NCI-H2029 (cell line): ENCODE measurements around the gene OR2T35.

ENCODE experiments used
- DNase-seq: peaks from one replicate; lab custom pipeline; 2025; lab: John Stamatoyannopoulos, UW

Gene OR2T35

GRCh38 chr1:248625971-248626370 lies 19.1 kb downstream of the OR2T35 start:
- DNase-seq = no peak

- DNase-seq = no peak
Observed at GRCh38 chr1:248625166-248625565, 19.9 kb downstream of the OR2T35 start.

- DNase-seq = peak; percentile 38
Observed at GRCh38 chr1:248622570-248623001, 22.5 kb downstream of the OR2T35 start.

- no peak for DNase-seq
Observed at GRCh38 chr1:248621770-248622169, 23.3 kb downstream of the OR2T35 start.

DNA sequence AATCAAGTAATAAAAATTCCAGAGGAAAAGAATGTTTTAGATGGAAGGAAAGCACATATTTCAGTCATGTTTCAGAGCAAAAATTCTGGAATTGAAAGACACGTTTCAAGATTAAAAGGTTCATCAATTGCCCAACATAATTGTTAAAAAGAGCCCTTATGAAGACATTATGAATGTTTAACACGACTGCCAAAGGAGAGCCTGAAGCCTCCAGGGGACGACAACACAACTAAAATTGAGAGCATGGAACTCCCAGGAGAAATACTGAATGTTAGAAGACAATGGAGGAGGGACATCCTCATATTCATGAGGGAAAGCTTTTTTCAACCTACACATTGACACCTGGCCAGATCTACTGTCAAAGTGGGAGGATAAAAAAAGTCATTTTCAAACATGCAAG lies 26.2 kb downstream of the OR2T35 start:
- DNase-seq = peak; percentile 30

- DNase-seq = no peak
Observed at GRCh38 chr1:248618119-248618518, 27.0 kb downstream of the OR2T35 start.

GRCh38 chr1:248613742-248614141 lies 31.3 kb downstream of the OR2T35 start:
- DNase-seq = no peak

DNA sequence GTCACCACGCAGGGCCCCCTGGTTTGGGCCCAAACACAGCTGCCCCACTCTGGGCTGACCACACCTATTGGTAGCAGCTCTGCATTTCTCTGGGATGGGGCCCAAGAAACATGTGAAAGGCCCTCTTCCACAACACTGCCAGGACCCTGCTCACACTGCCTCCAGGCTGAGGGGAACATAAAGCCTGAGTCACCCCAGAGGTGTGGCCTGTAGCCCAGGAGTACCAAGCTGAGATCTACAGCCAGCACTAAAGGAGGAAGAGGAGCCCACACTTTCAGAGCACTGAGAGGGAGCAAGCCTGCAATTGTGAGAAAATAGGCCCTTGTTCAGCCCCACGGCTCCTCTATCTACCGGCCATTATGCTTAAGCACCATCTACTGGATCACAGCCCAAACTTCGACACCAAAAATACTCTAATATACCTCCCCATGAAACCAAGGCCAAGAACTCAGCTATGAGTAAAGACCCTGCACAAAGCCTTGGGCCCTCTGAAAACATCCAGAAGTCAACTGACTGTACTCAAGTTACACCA lies 33.1 kb downstream of the OR2T35 start:
- no peak for DNase-seq

- DNase-seq = no peak
Observed at GRCh38 chr1:248610301-248610700, 34.8 kb downstream of the OR2T35 start.

DNA sequence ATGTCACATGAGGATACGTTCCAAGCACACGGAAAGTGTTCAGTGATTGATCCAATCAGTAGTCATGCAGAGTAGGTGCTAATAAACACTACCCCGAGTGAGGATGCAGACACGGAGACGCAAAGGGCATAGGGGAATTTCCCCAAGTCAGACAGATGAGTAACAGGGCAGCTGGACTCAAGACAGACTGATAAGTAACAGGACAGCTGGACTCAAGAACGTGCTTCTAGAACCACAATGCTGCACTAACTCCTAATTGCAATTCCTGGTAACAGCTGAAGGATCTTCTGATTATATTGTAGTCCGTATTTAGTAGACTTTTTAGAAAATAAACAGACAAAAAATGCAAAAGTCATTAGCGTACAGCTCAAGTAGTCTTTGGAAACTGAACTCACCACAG lies 45.7 kb downstream of the OR2T35 start:
- DNase-seq = no peak

DNA sequence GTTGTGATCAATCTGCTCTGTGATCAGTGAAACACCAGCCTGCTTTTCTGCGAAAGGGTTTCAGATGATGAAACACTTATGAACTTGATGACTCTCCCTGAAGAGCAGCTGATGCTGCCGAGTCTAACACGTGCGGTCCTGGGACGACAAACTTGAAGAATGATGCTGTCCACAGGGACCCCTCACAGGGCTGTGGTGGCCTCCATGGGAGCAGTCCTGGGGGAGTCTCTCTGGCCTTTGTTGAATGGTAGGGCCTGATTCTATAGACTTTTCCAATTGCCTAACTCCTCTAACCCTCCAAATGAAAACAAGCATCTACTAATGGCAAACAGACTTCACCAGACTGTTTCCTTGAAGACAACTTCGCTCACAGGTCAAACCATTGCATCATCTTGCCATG lies 47.5 kb downstream of the OR2T35 start, which contains the start of gene OR2T10:
Gene OR2T10 (minus strand): TSS at position 112 of the 400 bp plus-strand sequence. CDS start 3,932 bp downstream, outside the sequence.
- no peak for DNase-seq

GRCh38 chr1:248596615-248597014 lies 48.5 kb downstream of the OR2T35 start:
- no peak for DNase-seq

- DNase-seq = no peak
Observed at GRCh38 chr1:248593226-248593625, 51.9 kb downstream of the OR2T35 start.

DNA sequence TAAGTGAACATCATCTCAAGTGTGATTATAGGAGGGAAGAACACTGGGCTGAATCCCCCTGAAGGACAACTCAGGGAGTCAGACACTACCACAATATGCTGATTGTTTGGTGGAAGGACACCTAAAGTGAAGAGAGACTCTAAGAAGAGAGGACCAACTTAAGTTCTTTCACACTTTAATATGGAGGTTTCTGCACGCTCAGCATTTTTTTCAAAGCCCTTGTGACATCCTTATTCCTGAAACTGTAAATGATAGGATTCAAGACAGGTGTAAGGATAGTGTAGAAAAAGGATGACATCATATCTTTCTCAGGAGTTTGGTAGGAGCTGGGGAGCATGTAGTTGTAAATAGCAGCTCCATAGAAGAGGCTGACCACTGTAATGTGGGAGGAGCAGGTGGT lies 52.4 kb downstream of the OR2T35 start:
- no peak for DNase-seq

GRCh38 chr1:248590055-248590454 lies 55.0 kb downstream of the OR2T35 start:
- no peak for DNase-seq

DNA sequence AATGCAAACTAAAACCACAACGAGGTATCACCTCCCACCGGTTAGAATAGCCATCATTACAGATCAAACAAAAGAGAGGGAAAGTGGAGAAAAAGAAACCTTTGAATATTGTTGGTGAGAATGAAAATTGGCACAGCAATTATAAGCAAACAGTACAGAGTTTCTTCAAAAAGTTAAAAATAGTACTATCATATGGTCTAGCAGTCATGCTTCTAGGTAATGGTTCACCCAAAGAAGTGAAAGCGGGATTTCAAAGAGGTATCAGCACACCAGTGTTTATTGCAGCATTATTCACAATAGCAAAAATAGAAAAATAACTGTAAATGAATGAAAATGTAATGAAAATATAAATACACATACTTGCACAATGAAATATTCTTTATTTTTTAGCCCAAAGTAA lies 55.7 kb downstream of the OR2T35 start:
- DNase-seq = no peak
